Mucosa of rectum (tissue), 2 donors: ENCODE data around the gene ALDOA.

ENCODE experiments used
- H3K27ac ChIP-seq, 2 donors: one replicate each; pipeline ENCODE4 v1.7.0; 2013; ENCODE audit warnings: inconsistent platforms in 2 of 2, low read depth in 2 of 2, low read length in 2 of 2
- H3K27me3 ChIP-seq, 2 donors: one replicate each; pipeline ENCODE4 v1.7.0; 2013; ENCODE audit warnings: low read length in 2 of 2; ENCODE audit not compliant: control insufficient read depth in 2 of 2, insufficient read depth in 2 of 2
- H3K36me3 ChIP-seq, 2 donors: one replicate each; pipeline ENCODE4 v1.7.0; 2013; ENCODE audit warnings: low read length in 2 of 2; ENCODE audit not compliant: control insufficient read depth in 2 of 2, insufficient read depth in 2 of 2
- H3K4me1 ChIP-seq, 2 donors: one replicate each; pipeline ENCODE4 v1.7.0; 2013; ENCODE audit warnings: low read length in 2 of 2, mild to moderate bottlenecking in 1 of 2; ENCODE audit not compliant: control insufficient read depth in 2 of 2, insufficient read depth in 2 of 2
- H3K4me3 ChIP-seq, 2 donors: one replicate each; pipeline ENCODE4 v1.7.0; 2013; ENCODE audit warnings: low read length in 2 of 2
- H3K9ac ChIP-seq, 2 donors: one replicate each; pipeline ENCODE4 v1.7.0; 2013; ENCODE audit warnings: low read length in 2 of 2, low read depth in 1 of 2, mild to moderate bottlenecking in 1 of 2
- H3K9me3 ChIP-seq, 2 donors: one replicate each; pipeline ENCODE4 v1.7.0; 2013; ENCODE audit warnings: low read length in 2 of 2; ENCODE audit not compliant: control insufficient read depth in 2 of 2
- donor health status: healthy.
- donor health status: Normal muscosa, but diverticular disease.

The ALDOA gene

GRCh38 chr16:30090610-30091331 is 25.2 kb downstream of the ALDOA start:
- no peaks in the 10 kb centered on the region for H3K27me3 ChIP-seq
- H3K27ac ChIP-seq, result peak overlapping the region in 1 of 2 donors; percentile 9
- H3K9ac ChIP-seq, result peak overlapping the region in 1 of 2 donors; percentile 78
- H3K4me3 ChIP-seq, result peak overlapping the region; percentile 63 to 76
- peaks cover 14 to 16% of the 10 kb centered on the region in 2 donors for H3K36me3 ChIP-seq
- peaks cover 25 to 30% of the 10 kb centered on the region in 2 donors for H3K4me1 ChIP-seq
- H3K9me3 ChIP-seq, result no peaks in the 10 kb centered on the region

GRCh38 chr16:30091474-30092372 is 26.2 kb downstream of the ALDOA start, which contains the start of gene TBX6:
Gene TBX6, minus strand, starts transcription at chr16:30091924. Its CDS starts 731 bp downstream, at chr16:30091193.
- Histone ChIP-seq H3K27ac (peak within 1 kb of the TSS; percentile 70 to 87), H3K36me3 (peaks cover 14 to 16% of the 10 kb centered on the region in 2 donors), H3K4me1 (peaks cover 29 to 32% of the 10 kb centered on the region in 2 donors), H3K4me3 (peak within 1 kb of the TSS; percentile 63 to 76), H3K27me3 (no peaks in the 10 kb centered on the region), H3K9me3 (no peaks in the 10 kb centered on the region), H3K9ac (peak within 1 kb of the TSS; percentile 71 to 78)

GRCh38 chr16:30092373-30093010 is 26.9 kb downstream of the ALDOA start:
- Histone ChIP-seq H3K4me1 (peaks cover 29 to 32% of the 10 kb centered on the region in 2 donors), H3K9me3 (peaks cover 0 to 3% of the 10 kb centered on the region in 2 donors), H3K4me3 (peak overlapping the region; percentile 63 to 76), H3K27me3 (no peaks in the 10 kb centered on the region), H3K9ac (peak overlapping the region; percentile 71 to 78), H3K27ac (peak overlapping the region; percentile 70 to 87), H3K36me3 (peaks cover 12 to 14% of the 10 kb centered on the region in 2 donors)

- Histone ChIP-seq H3K4me1 (peaks cover 29 to 32% of the 10 kb centered on the region in 2 donors), H3K9ac (peak overlapping the region; percentile 82 to 91), H3K27ac (peak overlapping the region; percentile 83 to 92), H3K9me3 (peaks cover 0 to 7% of the 10 kb centered on the region in 2 donors), H3K27me3 (no peaks in the 10 kb centered on the region), H3K36me3 (peaks cover 11 to 14% of the 10 kb centered on the region in 2 donors), H3K4me3 (peak overlapping the region; percentile 74 to 91)
Observed at GRCh38 chr16:30094541-30095165, 29.1 kb downstream of the ALDOA start.

GRCh38 chr16:30095166-30096078 is 29.9 kb downstream of the ALDOA start:
- Histone ChIP-seq H3K9ac (peak overlapping the region; percentile 82 to 91), H3K9me3 (peaks cover 0 to 7% of the 10 kb centered on the region in 2 donors), H3K4me1 (peaks cover 29 to 32% of the 10 kb centered on the region in 2 donors), H3K27me3 (no peaks in the 10 kb centered on the region), H3K4me3 (peak overlapping the region; percentile 74 to 91), H3K36me3 (peaks cover 11 to 14% of the 10 kb centered on the region in 2 donors), H3K27ac (peak overlapping the region; percentile 83 to 92)

- peaks cover 11 to 14% of the 10 kb centered on the region in 2 donors for H3K36me3 ChIP-seq
- peak within 1 kb of the TSS; percentile 74 to 91 for H3K4me3 ChIP-seq
- H3K9ac ChIP-seq, result peak within 1 kb of the TSS; percentile 87 to 91
- peaks cover 26 to 28% of the 10 kb centered on the region in 2 donors for H3K4me1 ChIP-seq
- no peaks in the 10 kb centered on the region for H3K27me3 ChIP-seq
- peaks cover 0 to 7% of the 10 kb centered on the region in 2 donors for H3K9me3 ChIP-seq
- H3K27ac ChIP-seq, result peak within 1 kb of the TSS; percentile 88 to 93
Observed at GRCh38 chr16:30096105-30096861, 30.7 kb downstream of the ALDOA start, which contains the start of gene YPEL3. Gene YPEL3, minus strand, starts transcription at chr16:30096213. Its CDS starts 731 bp downstream, at chr16:30095482.

GRCh38 chr16:30096862-30097563 is 31.5 kb downstream of the ALDOA start:
- Histone ChIP-seq H3K4me1 (peaks cover 23 to 25% of the 10 kb centered on the region in 2 donors), H3K4me3 (peak overlapping the region in 1 of 2 donors; percentile 70), H3K9ac (peak overlapping the region; percentile 79 to 87), H3K9me3 (peaks cover 0 to 7% of the 10 kb centered on the region in 2 donors), H3K27ac (peak overlapping the region; percentile 88 to 93), H3K27me3 (no peaks in the 10 kb centered on the region), H3K36me3 (peaks cover 11 to 14% of the 10 kb centered on the region in 2 donors)

GRCh38 chr16:30104090-30104489 is 38.5 kb downstream of the ALDOA start:
- Histone ChIP-seq H3K4me3 (no peak overlapping the region), H3K4me1 (peaks cover 0 to 2% of the 10 kb centered on the region in 2 donors), H3K9me3 (no peaks in the 10 kb centered on the region), H3K27me3 (no peaks in the 10 kb centered on the region), H3K36me3 (peaks cover 19 to 31% of the 10 kb centered on the region in 2 donors), H3K9ac (no peak overlapping the region), H3K27ac (no peak overlapping the region)
